NCI-H82 treated with DMSO at 0.1 percent for 48 hours (cell line): Measurements from ENCODE around the gene ACTR3C.

Experiments
- DNase-seq: peaks from one replicate; lab custom pipeline; 2025; ENCODE audit not compliant: unreplicated experiment; lab: John Stamatoyannopoulos, UW

The ACTR3C gene

GRCh38 chr7:150359622-150360362, 36.4 kb upstream of the ACTR3C start:
- no peak for DNase-seq

DNA sequence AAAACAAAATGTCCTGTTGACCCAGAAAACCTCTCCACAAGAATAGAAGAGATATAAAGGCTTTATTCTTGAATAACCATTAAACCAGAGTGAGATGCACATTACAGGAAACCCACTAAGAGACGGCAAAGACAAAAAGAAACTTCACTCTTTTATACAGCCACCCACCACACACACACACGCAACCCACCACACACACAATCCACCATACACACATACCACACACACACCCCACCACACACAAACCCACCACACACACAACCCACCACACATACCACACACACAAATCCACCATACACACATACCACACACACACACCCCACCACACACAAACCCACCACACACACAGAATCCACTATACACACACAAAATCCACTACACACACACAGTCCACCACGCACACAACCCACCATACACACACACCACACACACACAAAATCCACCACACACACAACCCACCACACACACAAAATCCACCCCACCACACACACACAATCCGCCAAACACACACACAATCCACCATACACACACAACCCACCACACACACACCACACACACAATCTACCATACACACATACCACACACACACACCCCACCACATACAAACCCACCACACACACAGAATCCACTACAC, 35.8 kb upstream of the ACTR3C start:
- DNase-seq: no peak

DNA sequence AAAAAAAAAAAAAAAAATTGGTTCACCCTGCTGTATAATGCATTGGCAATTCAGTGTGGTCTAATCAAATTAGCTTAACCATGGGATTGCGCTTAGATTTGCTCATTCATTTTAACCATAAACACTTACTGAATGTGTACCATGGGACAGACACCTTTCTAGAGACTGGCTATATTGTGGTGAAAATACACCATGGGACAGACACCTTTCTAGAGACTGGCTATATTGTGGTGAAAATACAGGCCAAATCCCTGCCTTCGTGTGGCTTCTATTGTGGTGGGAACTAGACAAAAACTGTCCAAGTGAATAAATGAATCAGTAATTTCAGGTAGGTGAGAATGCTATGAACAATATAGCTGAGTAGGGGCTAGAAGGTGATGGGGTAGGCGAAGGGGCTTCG, 35.1 kb upstream of the ACTR3C start:
- DNase-seq: no peak

- DNase-seq: no peak
Observed at GRCh38 chr7:150357771-150358427, 34.6 kb upstream of the ACTR3C start.

DNA sequence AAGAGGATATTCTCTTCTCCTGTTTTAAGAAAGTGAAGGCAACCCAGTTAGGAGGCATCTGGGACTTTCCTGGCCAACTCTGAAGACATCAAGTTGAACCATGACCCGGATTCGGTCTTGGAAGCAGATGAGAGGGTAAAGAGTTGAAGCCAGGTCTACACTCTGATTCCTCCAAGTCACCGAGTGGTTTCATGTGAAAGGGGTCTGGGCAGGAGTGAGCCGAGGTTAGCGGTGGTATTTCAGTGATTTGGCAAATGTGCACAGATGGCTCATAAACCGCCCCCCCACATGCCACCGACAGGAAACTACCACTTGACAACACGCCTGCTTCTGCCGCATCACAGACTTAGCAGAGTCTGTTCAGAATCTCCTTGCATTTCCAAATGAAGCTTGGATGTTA, 33.9 kb upstream of the ACTR3C start:
- peak; percentile 84 for DNase-seq

GRCh38 chr7:150356265-150356897, 33.0 kb upstream of the ACTR3C start:
- DNase-seq: peak; percentile 73

DNA sequence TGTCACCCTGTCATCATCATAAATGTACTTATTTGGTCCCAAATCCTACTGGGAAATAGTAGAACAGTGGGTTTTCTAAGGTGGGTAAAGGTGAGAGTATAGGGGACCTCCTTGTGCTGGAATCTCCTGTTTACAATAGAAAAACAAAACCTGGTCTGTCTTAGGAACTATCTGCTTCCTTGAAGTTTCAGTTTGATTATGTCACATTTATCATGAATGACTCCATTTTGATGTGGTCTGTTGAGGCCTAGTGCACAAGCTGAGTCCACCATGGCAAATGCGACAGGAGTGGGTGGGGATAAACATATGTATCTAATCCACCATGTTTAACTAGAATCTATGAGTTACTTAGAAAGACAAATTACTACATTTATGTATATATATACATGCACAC, 32.3 kb upstream of the ACTR3C start:
- no peak for DNase-seq

GRCh38 chr7:150351587-150352194, 28.3 kb upstream of the ACTR3C start:
- DNase-seq: no peak

- DNase-seq: no peak
Observed at GRCh38 chr7:150346922-150347321, 23.6 kb upstream of the ACTR3C start.

- DNase-seq: no peak
Observed at GRCh38 chr7:150345012-150345411, 21.7 kb upstream of the ACTR3C start.

GRCh38 chr7:150344299-150344698, 21.0 kb upstream of the ACTR3C start:
- no peak for DNase-seq

DNA sequence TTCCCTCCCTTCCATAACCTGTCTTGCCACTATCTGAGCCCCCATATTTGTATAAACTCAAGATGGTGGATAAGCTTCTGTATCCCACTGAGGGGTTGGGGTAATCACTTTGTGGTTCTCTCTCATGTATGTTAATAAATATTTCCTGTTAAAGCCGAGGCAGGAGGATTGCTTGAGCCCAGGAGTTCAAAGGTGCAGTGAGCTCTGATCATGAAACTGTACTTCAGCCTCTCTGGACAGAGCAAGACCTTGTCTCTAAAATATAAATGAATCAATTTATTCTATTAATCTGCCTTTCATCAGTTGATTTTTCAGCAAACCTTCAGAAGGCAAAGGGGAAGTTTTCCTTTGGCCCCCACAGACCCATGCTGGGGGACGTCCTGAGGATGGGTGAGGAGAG, 19.9 kb upstream of the ACTR3C start:
- DNase-seq: no peak

DNA sequence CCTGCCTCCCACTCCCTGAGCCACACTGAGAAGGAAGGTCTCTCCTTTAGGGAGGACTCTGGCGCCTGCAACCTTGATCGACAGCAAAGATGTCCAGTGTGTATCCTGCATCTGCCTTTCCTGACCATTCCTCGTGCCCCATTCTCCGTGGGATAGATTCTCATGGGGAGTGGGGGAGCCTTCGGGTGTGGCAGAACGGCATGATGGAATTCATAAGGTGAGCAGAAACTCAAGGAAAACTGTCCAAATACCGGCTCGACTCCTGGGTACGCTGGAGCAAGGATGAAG, 18.7 kb upstream of the ACTR3C start:
- DNase-seq: no peak

DNA sequence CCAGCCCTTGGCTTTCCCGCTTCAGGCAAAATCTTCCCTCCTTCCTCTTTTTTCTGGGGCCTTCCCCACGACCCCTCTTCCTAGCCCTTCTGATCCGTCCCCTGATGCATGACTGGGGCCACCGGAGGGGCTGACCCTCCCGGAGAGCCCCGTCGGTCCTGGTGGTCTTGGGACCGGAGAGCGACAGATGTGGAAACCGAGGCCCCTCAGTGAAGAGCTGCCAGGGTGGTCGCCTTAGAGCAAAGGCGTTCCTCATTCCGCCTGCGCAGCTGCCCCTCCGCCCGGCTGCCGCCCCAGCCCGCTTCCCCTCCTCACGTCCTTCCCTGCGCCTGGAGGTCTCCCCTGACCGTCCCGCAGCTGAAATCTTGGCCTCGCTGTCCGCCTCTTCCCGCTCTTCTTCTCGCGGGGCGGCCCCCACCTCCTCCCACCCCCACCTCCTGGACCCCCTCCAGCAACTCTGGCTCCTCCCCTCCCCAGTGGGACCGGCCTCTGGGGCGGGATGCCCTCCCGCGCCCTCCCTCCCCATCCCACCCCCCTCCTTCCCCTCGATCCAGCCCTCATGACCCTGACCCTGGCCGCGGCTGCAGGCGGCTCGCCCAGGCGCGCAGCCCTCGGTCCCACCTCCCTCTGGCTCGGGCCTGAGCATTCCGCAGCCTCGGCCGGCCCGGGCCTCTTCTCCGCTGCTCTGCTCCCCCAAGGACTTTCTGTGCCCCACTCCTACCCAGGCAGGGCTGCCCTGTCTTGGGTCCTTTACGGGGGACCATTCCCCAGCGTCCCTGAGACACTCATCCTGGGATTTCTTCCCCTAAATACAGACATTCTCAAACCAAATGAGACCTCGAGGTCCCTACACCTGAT, 18.1 kb upstream of the ACTR3C start, which contains the start of gene RARRES2:
RARRES2 (minus strand) TSS at position 367 of the 858 bp plus-strand sequence. CDS start 1,020 bp downstream, outside the sequence.
- DNase-seq: no peak

GRCh38 chr7:150340875-150341262, 17.5 kb upstream of the ACTR3C start:
- DNase-seq: no peak

DNA sequence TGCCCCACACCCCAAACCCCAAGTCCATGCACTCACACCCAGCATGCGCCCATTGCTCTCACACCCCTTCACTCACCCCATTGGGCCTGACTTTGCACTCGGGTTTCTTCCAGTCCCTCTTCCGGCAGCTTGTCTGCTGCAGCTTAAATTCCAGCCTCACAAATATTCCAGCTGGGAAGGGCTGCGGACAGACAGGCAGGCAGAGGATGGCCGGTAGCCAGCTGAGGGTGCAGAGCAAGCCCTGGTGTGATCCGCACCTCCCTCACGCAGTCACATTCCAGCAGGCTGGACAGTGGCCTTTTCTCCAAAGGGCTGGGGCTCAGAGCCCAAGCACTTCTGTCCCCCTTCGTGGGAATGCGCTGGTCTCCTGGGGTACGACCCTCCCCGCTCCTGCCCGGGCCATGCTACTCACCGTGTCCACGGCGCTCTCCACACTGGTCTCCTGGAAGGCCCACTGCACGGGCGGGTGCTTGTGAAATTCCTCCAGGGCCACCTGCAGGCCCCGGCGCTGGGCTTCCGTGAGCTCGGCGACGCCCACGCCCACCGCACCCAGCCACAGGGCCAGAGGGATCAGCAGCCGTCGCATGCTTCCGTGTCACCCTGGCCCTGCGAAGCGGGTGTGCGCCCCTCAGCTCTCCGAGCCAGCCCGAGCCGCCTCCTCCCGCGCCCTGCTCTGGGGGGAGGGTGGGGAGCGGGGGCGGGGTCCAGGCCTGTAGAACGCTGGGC, 16.8 kb upstream of the ACTR3C start:
- DNase-seq: no peak

- DNase-seq: no peak
Observed at GRCh38 chr7:150339409-150339809, 16.1 kb upstream of the ACTR3C start.

GRCh38 chr7:150338166-150338829, 15.0 kb upstream of the ACTR3C start:
- no peak for DNase-seq

- no peak for DNase-seq
Observed at GRCh38 chr7:150337659-150338081, 14.3 kb upstream of the ACTR3C start.
